Measurements from ENCODE around the gene C9.
"Not testable (repeated sequence)": the region's sequence is repeated elsewhere in the genome, so short reads cannot be mapped to it uniquely, and the experiment has no call there.

The C9 gene

DNA sequence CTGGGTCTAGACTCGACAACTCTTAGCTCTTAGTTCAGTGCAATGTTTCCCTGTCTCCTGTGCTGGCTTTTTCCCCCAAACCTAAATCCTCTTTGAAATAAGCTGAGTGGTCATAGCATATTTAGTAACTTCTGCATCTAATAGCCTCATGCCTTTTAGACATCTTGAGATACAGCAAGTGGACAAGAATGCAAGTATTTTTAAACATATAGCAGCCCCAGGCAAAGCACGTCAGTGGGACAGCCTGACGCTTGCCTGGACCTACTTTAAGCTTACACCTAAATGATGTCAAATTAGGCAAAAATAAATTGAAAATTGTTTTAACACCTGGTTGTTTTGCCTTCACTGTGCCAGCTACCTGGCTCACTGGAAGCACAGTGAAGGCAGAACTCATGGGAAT, 8.0 kb downstream of the C9 start:
- no peak for DNase-seq (ENCODE audit: low read depth, low spot score)
- H3K9me3 ChIP-seq (ENCODE audit: control insufficient read depth, insufficient read depth, low read length): no peaks in the 10 kb centered on the region; the same call in 1 of the 2 replicates
- H3K4me1 ChIP-seq (ENCODE audit: control insufficient read depth, insufficient read depth, low read length): no peaks in the 10 kb centered on the region
- no peaks in the 10 kb centered on the region for H3K36me3 ChIP-seq (ENCODE audit: control insufficient read depth, insufficient read depth, low read length)
- WGBS (ENCODE audit: insufficient coverage, insufficient read length): no CpG with 5 or more reads among the region's 3 CpGs
- no peaks in the 10 kb centered on the region for H3K27me3 ChIP-seq (ENCODE audit: control insufficient read depth, insufficient read depth, low read length)
- no peak overlapping the region for H3K27ac ChIP-seq (ENCODE audit: low read length)
- H3K4me3 ChIP-seq (ENCODE audit: low read length): no peak overlapping the region

DNA sequence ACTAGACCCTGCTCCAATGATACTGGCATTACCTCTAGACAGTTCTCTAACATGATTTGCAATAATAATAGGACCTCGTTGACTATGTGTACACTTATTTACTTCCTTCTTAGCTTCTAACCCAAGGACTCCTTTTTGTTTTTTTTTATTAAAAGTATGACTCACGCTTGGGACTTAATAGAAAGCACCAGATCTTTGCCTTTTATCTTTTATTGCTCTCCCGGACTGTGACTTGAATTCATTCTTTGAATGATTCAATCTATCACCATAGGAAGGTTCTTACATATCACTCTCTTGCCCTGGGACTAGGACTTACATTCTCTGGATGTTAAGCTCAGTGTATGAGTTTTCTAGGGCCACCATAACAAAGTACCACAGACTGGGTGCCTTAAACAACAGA, 9.0 kb downstream of the C9 start:
- no peak for DNase-seq (ENCODE audit: low read depth, low spot score)
- Histone ChIP-seq H3K9me3 (ENCODE audit: control insufficient read depth, insufficient read depth, low read length) (peaks cover 1% of the 10 kb centered on the region), H3K27ac (ENCODE audit: low read length) (no peak overlapping the region), H3K4me3 (ENCODE audit: low read length) (no peak overlapping the region), H3K27me3 (ENCODE audit: control insufficient read depth, insufficient read depth, low read length) (no peaks in the 10 kb centered on the region), H3K4me1 (ENCODE audit: control insufficient read depth, insufficient read depth, low read length) (no peaks in the 10 kb centered on the region), H3K36me3 (ENCODE audit: control insufficient read depth, insufficient read depth, low read length) (no peaks in the 10 kb centered on the region)
- WGBS (ENCODE audit: insufficient coverage, insufficient read length): no CpG with 5 or more reads among the region's 3 CpGs

DNA sequence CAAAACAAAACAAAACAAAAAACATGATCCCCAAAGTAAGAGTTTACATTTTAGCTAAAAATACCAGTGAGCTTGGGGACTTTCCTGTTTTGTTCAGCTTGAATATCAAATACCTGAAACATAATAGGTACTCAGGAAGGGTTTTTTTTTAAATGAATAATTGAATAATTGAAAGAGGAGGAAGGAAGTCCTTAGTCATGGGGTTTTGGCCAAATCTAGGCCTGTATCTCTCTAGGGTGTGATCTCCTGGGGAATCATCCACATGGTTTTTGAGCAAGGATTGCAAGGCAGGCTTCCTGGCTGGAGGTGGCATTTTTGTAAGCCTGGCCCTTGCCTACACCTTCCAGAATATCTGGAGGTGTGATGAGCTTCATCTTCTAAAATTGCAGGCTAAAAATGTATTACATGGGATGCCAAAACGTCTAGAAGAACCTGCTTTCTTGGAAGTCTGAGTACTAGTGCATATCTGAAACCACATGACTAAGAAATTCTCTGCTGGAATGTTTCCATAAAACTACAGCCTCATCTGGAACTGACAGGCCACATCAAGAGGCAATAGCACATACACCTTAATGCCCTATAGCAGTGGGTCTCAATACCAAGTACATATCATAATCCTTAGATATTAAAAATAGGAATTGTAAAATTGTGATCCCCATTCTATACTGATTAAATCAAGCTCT, 10.4 kb downstream of the C9 start:
- H3K27ac ChIP-seq (ENCODE audit: low read length): no peak overlapping the region
- H3K9me3 ChIP-seq (ENCODE audit: control insufficient read depth, insufficient read depth, low read length): peaks cover 1% of the 10 kb centered on the region
- no peak for DNase-seq (ENCODE audit: low read depth, low spot score)
- H3K36me3 ChIP-seq (ENCODE audit: control insufficient read depth, insufficient read depth, low read length): no peaks in the 10 kb centered on the region
- H3K27me3 ChIP-seq (ENCODE audit: control insufficient read depth, insufficient read depth, low read length): no peaks in the 10 kb centered on the region
- no peaks in the 10 kb centered on the region for H3K4me1 ChIP-seq (ENCODE audit: control insufficient read depth, insufficient read depth, low read length)
- no CpG with 5 or more reads among the region's 1 CpG for WGBS (ENCODE audit: insufficient coverage, insufficient read length)
- no peak overlapping the region for H3K4me3 ChIP-seq (ENCODE audit: low read length)

DNA sequence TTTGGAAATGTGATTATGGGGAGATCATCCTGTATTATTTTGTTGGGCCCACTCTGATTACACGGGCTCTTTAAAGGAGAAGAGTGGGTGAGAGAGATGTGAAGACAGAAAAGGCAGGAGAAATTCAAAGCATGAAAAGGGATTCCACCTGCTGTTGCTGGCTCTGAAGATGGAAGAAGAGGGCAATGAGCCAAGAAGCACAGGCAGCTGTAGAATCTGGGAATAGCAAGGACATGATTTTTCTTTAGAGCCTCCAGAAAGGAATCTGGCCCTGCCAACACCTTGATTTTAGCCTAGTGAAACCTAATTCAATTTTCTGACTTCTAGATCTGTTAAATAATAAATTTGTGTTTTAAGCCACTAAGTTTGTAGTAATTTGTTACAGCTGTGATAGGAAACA, 11.3 kb downstream of the C9 start:
- no peak overlapping the region for H3K4me3 ChIP-seq (ENCODE audit: low read length)
- no CpG with 5 or more reads among the region's 1 CpG for WGBS (ENCODE audit: insufficient coverage, insufficient read length)
- no peaks in the 10 kb centered on the region for H3K4me1 ChIP-seq (ENCODE audit: control insufficient read depth, insufficient read depth, low read length)
- H3K9me3 ChIP-seq (ENCODE audit: control insufficient read depth, insufficient read depth, low read length): peaks cover 1% of the 10 kb centered on the region
- DNase-seq (ENCODE audit: low read depth, low spot score): no peak
- H3K27ac ChIP-seq (ENCODE audit: low read length): no peak overlapping the region
- no peaks in the 10 kb centered on the region for H3K27me3 ChIP-seq (ENCODE audit: control insufficient read depth, insufficient read depth, low read length)
- H3K36me3 ChIP-seq (ENCODE audit: control insufficient read depth, insufficient read depth, low read length): no peaks in the 10 kb centered on the region

DNA sequence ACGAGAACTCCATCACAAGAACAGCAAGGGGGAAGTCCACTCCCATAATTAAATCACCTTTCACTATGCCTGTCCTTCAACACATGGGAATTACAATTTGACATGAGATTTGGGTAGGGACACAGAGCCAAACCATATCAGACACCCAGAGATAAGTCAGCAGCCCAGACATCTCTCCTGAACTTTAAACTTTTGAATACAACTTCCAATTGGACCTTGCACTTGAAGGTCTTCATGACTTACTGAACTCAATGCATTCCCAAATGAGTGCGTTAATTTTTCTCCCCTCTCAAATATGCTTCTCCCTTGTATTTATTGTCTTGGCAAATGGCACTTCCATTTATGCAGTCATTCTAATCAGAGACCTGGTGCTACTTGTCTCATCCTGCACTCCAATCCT, 12.1 kb downstream of the C9 start:
- Histone ChIP-seq H3K4me3 (ENCODE audit: low read length) (no peak overlapping the region), H3K27me3 (ENCODE audit: control insufficient read depth, insufficient read depth, low read length) (no peaks in the 10 kb centered on the region), H3K36me3 (ENCODE audit: control insufficient read depth, insufficient read depth, low read length) (no peaks in the 10 kb centered on the region), H3K4me1 (ENCODE audit: control insufficient read depth, insufficient read depth, low read length) (no peaks in the 10 kb centered on the region), H3K9me3 (ENCODE audit: control insufficient read depth, insufficient read depth, low read length) (peaks cover 1% of the 10 kb centered on the region), H3K27ac (ENCODE audit: low read length) (no peak overlapping the region)
- DNase-seq (ENCODE audit: low read depth, low spot score): no peak
- WGBS (ENCODE audit: insufficient coverage, insufficient read length): no CpG with 5 or more reads among the region's 2 CpGs

DNA sequence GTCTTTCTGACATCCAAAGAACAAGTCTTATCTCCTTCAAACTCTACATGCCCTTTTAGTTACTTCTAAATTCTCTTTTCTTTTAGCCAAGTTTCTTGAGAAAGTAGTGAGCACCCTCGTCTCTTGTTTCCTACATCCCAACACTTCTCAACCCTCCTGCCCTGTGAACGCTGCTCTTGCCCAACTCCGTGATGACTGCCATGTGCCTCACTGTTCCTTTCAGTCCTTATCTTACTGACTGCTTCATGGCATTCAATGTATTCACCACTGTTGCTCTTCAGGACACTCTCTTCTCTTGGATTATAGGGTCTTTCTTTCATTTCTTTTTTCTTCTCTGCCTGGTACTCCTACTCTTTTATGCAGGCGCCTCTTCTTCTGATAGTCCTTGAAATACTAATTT, 14.8 kb downstream of the C9 start:
- no peaks in the 10 kb centered on the region for H3K27me3 ChIP-seq (ENCODE audit: control insufficient read depth, insufficient read depth, low read length)
- H3K4me1 ChIP-seq (ENCODE audit: control insufficient read depth, insufficient read depth, low read length): no peaks in the 10 kb centered on the region
- H3K4me3 ChIP-seq (ENCODE audit: low read length): no peak overlapping the region
- H3K36me3 ChIP-seq (ENCODE audit: control insufficient read depth, insufficient read depth, low read length): no peaks in the 10 kb centered on the region
- H3K27ac ChIP-seq (ENCODE audit: low read length): no peak overlapping the region
- DNase-seq (ENCODE audit: low read depth, low spot score): no peak
- WGBS (ENCODE audit: insufficient coverage, insufficient read length): no CpG with 5 or more reads among the region's 4 CpGs
- peaks cover 1% of the 10 kb centered on the region for H3K9me3 ChIP-seq (ENCODE audit: control insufficient read depth, insufficient read depth, low read length)

DNA sequence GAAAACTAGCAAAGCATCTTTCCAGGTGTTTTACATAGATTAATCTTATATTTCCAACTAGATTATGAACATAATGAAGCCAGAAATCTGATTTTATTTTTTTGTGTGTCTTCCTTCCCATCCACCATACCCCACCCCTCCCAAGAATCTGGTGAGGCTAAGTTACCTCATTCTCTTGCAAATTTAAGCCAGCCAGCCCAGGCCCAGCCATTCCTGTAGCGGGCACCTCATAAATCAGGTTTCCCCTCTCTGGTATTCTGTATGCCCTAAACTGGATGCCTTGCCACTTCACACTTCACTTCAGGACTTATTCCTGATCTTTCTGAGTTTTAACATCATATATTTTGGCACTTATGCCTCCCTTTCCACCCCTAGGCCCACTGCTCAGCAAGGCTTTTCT, 21.8 kb downstream of the C9 start:
- no peaks in the 10 kb centered on the region for H3K27me3 ChIP-seq (ENCODE audit: control insufficient read depth, insufficient read depth, low read length)
- H3K9me3 ChIP-seq (ENCODE audit: control insufficient read depth, insufficient read depth, low read length): no peaks in the 10 kb centered on the region
- DNase-seq (ENCODE audit: low read depth, low spot score): no peak
- no peak overlapping the region for H3K27ac ChIP-seq (ENCODE audit: low read length)
- WGBS (ENCODE audit: insufficient coverage, insufficient read length): no CpG with 5 or more reads among the region's 1 CpG
- no peak overlapping the region for H3K4me3 ChIP-seq (ENCODE audit: low read length)
- no peaks in the 10 kb centered on the region for H3K4me1 ChIP-seq (ENCODE audit: control insufficient read depth, insufficient read depth, low read length)
- H3K36me3 ChIP-seq (ENCODE audit: control insufficient read depth, insufficient read depth, low read length): no peaks in the 10 kb centered on the region

DNA sequence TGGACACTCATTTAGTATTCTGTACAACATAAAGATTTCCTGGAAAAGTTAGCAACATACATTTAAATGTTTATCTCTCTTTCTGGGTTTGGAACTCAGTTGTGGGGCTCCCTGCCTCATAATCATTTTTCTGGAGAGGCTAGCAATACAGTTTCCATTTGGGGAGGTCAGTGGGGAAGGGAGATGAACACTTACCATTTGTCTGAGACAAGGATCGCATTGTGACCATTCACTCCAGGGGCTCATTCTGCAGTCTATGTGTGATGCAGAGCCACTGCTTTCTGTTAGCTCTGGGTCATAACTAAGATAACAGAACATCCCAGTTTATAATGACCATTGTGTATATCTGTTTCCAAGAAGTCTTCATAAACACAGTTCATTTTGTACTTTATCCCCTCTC, 22.4 kb downstream of the C9 start:
- no peak overlapping the region for H3K27ac ChIP-seq (ENCODE audit: low read length)
- no peaks in the 10 kb centered on the region for H3K4me1 ChIP-seq (ENCODE audit: control insufficient read depth, insufficient read depth, low read length)
- no peaks in the 10 kb centered on the region for H3K27me3 ChIP-seq (ENCODE audit: control insufficient read depth, insufficient read depth, low read length)
- no peaks in the 10 kb centered on the region for H3K9me3 ChIP-seq (ENCODE audit: control insufficient read depth, insufficient read depth, low read length)
- DNase-seq (ENCODE audit: low read depth, low spot score): no peak
- no peaks in the 10 kb centered on the region for H3K36me3 ChIP-seq (ENCODE audit: control insufficient read depth, insufficient read depth, low read length)
- H3K4me3 ChIP-seq (ENCODE audit: low read length): no peak overlapping the region
- WGBS (ENCODE audit: insufficient coverage, insufficient read length): no CpG with 5 or more reads among the region's 1 CpG

DNA sequence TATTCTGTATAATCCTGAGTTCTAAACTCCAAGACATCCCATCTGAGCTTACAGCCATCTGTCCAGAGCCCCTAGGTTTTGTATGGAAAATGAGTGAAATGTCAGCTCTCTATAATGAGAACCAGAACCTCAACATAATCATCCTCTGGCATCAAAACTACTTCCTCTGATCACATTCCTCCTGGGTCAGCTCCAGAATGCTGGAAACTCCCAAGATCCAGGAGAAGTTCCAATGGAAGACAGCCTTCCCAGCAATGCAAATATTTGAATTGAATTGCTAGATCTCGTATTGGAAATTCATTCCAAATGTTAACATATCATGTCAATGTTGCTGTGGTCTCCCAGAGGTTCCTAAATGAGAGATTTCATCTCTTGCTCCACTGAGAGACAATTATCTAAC, 23.8 kb downstream of the C9 start:
- H3K4me3 ChIP-seq (ENCODE audit: low read length): no peak overlapping the region
- no peak overlapping the region for H3K27ac ChIP-seq (ENCODE audit: low read length)
- no peaks in the 10 kb centered on the region for H3K27me3 ChIP-seq (ENCODE audit: control insufficient read depth, insufficient read depth, low read length)
- no peaks in the 10 kb centered on the region for H3K9me3 ChIP-seq (ENCODE audit: control insufficient read depth, insufficient read depth, low read length)
- H3K36me3 ChIP-seq (ENCODE audit: control insufficient read depth, insufficient read depth, low read length): no peaks in the 10 kb centered on the region
- H3K4me1 ChIP-seq (ENCODE audit: control insufficient read depth, insufficient read depth, low read length): no peaks in the 10 kb centered on the region
- DNase-seq (ENCODE audit: low read depth, low spot score): no peak
- WGBS (ENCODE audit: insufficient coverage, insufficient read length): no CpG with 5 or more reads among the region's 1 CpG

DNA sequence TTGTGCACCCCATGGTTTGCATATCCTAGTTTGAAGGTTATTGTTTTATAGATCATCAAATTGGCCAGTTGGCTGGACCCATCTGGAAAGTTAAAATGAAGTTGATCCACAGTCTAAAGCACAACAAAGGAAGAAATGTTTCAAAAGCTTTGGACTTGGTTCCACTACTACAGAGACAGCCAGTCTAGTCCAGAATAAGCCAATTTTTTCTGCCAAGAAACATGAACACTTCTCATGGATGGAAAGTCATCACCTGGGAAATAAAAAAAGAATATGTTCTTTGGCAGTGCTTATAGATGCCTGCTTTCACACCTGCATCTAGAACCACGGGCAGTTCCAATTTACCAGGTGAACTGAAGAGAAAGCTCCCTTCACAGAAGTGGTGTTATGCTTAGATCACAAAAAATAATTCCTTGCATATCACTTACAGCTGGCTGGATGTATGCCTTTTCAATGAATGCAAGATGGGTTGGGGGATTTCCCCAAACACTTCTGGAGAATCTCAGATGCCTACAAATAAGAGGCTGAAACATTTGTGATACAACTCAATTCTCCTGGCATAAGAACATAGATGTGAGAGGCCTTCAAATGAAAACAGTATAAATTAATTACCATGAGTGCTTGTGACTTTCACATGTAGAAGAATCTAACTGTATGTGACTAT, 26.9 kb downstream of the C9 start:
- Histone ChIP-seq H3K27me3 (ENCODE audit: control insufficient read depth, insufficient read depth, low read length) (no peaks in the 10 kb centered on the region), H3K27ac (ENCODE audit: low read length) (no peak overlapping the region), H3K4me1 (ENCODE audit: control insufficient read depth, insufficient read depth, low read length) (no peaks in the 10 kb centered on the region), H3K36me3 (ENCODE audit: control insufficient read depth, insufficient read depth, low read length) (no peaks in the 10 kb centered on the region), H3K4me3 (ENCODE audit: low read length) (no peak overlapping the region), H3K9me3 (ENCODE audit: control insufficient read depth, insufficient read depth, low read length) (no peaks in the 10 kb centered on the region)
- no CpG with 5 or more reads among the region's 1 CpG for WGBS (ENCODE audit: insufficient coverage, insufficient read length)
- DNase-seq (ENCODE audit: low read depth, low spot score): no peak

DNA sequence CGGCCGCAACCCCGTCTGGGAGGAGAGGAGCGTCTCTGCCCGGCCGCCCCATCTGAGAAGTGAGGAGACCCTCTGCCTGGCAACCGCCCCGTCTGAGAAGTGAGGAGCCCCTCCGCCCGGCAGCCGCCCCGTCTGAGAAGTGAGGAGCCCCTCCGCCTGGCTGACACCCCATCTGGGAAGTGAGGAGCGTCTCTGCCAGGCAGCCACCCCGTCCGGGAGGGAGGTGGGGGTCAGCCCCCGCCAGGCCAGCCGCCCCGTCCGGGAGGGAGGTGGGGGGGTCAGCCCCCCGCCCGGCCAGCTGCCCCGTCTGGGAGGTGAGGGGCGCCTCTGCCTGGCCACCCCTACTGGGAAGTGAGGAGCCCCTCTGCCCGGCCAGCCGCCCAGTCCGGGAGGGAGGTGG, 30.0 kb downstream of the C9 start:
- H3K27me3 ChIP-seq (ENCODE audit: control insufficient read depth, insufficient read depth, low read length); H3K4me3 ChIP-seq (ENCODE audit: low read length): not testable (repeated sequence)
- no CpG with 5 or more reads among the region's 27 CpGs for WGBS (ENCODE audit: insufficient coverage, insufficient read length)

More for the DNA sequence above, 30.0 kb downstream of the C9 start:
- not testable (repeated sequence) for DNase-seq (ENCODE audit: low read depth, low spot score); H3K9me3 ChIP-seq (ENCODE audit: control insufficient read depth, insufficient read depth, low read length); H3K27ac ChIP-seq (ENCODE audit: low read length); H3K36me3 ChIP-seq (ENCODE audit: control insufficient read depth, insufficient read depth, low read length); H3K4me1 ChIP-seq (ENCODE audit: control insufficient read depth, insufficient read depth, low read length)
